ENCODE measurements around the gene ABCD3.

GRCh38 chr1:94553931-94554330 is 135.7 kb downstream of the ABCD3 start:
- TF ChIP-seq CTCF (IDR thresholded peaks at IDR 0.05; ENCODE audit: low read length) (no peak), EZH2 (optimal IDR thresholded peaks at IDR 0.05; ENCODE audit: low read depth, low read length) (no peak)

Data from MM.1S (cell line).